Activated T-helper 9 cell treated with anti-CD3 and anti-CD28 coated beads, Interleukin-2, amount 50 U/mL, for 16 hours (primary cell): ENCODE measurements around the gene CYFIP2.
"Not testable (repeated sequence)": the region's sequence is repeated elsewhere in the genome, so short reads cannot be mapped to it uniquely, and the experiment has no call there.

ENCODE experiments used
- DNase-seq: peaks from one replicate; pipeline ENCODE4 v3.0.0-alpha.2; 2020; ENCODE audit warnings: low read depth

The CYFIP2 gene

DNA sequence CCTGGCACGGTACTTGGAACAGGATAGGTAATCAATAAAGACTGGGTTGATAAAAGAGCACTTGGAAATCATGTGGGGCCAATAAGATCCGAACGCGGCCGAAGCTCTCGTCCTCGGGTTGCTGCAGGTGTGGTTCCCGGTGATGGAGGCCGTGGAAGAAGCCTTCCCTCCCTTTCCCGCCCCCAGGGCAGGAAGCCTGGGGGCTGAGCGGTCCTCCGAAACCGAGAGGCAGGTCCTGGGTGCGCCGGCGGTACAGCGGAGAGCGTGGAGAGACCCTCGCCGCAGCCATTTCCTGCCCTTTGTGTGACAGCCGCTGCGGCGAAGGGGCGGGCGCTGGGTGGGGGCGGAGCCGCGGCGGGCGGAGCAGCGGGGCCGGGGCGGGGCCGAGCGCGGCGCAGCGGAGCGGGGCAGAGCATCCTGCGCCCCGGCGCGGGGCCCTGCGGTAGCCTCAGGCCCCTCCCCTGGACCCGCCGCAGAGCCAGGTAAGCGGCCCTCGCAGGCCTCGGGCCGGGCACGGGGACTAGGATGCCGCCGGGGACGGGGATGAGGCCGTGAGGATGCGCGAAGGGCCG is at the start of gene CYFIP2:
TSS of gene CYFIP2 (plus strand) at position 410 of the 572 bp plus-strand sequence. CDS start 19,239 bp downstream, outside the sequence.
- DNase-seq, result peak; percentile 79

DNA sequence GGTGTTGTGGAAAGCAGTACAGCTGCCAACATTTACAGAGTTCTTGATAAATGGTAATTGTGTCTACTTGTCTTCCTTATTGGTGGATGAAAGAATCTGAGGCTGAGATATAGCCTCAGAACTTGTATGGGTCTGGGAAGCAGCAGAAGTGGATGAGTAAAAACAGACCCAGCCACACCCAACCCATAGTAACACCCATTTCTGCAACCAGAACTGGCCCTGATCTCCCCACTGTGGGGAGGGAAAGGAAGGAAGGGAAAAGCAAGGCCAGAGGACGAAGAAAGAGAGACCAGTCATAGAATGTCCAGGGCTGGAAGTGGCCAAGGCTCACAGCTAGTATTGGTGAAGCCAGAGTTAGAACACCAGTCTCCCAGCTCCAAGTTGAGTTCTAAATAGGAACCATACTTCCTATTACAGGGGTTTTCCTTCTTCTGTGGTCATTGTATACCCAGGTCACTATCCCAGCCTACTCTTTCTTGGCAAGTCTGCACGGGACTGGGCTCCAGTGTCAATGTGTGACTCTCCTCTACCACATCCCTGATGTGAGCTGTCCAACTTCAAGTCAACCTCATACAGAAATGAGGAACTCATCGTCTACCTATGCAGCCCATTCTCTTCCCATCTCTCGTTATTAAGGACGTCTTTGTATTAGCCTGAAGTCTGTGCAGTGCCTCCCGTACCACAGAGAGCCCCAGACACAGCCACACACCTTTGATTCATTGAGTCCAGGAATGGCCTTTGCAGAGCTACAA is 49.4 kb upstream of the CYFIP2 start:
- no peak for DNase-seq

DNA sequence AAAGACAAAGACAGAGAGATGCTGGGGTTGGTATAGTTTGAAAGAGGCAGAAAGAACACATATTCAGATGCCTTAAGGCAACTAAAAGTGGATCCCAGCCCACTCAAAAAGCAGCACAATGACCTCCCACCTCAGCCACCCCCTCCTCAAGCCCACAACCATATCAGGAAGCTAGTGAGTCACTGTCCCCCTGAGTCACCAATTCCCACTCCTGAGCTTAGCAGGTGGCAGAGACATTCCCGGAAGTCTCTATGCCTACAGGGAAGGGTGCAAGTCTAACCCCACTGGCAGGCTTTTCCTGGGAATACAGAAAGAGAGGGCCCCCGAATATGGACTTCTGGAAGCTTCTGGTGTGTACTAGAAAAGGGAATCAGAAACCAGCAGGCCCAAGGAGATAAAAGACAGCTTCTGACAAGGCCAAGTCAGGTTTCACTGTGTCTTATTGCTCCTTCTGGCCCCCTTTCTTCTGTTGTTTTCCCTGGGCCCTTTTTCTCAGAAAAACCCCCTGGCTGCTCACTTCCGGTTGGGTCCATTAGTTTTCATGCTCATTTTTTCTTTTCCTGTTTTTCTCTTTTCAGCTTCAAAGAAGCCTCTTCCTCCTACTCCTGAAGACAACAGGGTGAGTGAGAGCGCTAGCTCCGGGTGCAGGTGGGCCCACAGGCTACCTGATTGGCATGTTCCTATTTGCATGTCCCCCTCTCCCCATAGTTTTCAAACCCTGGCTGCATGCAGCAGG is 48.5 kb upstream of the CYFIP2 start:
- peak; percentile 56 for DNase-seq

DNA sequence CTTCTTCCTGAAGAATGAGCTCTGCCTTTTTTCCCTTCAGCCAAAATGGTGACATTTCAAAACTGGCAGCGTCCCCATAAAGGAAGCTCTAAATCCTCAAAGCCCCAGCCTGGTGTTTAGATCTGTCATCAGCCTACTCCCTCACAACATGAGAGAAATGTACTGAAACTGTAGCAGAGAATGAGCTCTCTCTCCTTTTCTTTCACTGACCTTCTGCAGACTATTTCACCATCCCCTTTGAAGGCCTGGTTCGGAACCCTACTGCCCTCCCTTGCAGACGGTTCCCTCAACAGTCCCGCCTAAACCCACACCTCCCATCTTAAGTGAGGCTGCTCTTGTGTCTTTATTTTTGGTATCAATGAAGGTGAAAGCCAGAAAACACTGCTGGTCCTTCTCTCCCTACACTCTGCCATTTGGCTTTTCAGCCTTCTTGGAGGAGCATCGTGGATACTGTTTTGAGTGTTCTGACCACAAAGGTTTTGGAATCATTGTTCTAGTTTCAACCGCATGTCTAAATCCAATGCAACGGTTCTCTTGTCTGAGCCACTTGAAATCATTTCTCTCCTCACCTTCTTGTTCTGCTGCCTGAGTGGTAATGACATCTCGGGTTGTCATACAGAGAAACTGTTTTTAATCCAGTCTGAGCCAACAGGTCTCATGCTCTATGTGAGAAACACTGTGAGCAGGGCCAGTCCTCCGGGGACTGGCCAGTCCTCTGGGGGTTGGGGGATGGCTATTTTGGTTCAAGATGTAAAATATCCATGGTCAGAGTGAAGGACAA is 46.2 kb upstream of the CYFIP2 start:
- no peak for DNase-seq

DNA sequence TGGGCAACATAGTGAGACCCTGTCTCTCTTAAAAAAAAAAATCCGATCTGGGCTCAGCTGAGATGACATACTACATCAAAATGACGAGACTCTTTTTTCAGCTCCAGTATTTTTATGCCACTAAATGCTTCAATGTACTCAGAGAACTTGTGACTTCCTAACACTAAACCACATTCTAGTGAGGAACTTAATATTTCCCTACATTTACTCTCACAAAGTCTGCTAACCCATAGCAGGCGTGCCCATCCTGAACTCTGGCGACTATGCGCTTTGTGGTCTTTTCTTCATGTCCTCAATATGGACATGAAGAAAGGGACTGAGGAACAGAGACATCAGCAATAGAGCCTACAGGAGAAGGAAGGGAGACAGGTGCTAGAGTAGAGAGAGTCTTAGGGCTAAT is 44.0 kb upstream of the CYFIP2 start:
- no peak for DNase-seq

DNA sequence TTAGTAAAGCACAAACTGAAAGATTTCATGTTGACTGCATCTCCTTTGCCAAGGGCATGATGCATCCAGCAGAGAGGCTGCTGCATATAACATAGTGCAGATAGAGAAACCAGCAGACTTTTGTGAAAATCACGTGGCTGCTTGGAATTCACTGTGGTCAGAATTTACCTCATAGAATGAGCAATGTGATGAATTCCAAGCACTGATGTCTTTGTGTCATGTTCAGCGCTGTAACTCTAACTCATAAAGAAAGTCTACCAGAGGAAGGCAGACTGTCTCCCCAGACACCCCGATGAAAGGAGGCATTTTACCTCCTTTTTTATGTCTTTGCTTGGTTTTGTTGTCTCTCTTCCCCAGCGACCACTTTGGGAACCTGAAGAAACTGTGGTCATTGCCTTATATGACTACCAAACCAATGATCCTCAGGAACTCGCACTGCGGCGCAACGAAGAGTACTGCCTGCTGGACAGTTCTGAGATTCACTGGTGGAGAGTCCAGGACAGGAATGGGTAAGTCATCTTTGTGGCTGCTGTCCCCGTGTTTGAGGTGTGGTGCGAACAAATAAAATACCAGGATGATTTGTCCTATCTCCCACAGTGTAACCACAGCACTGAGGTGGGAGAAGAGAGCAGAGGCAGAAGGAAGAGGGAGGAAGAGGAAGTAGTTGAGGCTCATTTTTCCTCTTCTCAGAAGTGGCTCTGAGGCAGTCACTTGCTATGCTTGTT is 43.3 kb upstream of the CYFIP2 start:
- peak; percentile 52 for DNase-seq

DNA sequence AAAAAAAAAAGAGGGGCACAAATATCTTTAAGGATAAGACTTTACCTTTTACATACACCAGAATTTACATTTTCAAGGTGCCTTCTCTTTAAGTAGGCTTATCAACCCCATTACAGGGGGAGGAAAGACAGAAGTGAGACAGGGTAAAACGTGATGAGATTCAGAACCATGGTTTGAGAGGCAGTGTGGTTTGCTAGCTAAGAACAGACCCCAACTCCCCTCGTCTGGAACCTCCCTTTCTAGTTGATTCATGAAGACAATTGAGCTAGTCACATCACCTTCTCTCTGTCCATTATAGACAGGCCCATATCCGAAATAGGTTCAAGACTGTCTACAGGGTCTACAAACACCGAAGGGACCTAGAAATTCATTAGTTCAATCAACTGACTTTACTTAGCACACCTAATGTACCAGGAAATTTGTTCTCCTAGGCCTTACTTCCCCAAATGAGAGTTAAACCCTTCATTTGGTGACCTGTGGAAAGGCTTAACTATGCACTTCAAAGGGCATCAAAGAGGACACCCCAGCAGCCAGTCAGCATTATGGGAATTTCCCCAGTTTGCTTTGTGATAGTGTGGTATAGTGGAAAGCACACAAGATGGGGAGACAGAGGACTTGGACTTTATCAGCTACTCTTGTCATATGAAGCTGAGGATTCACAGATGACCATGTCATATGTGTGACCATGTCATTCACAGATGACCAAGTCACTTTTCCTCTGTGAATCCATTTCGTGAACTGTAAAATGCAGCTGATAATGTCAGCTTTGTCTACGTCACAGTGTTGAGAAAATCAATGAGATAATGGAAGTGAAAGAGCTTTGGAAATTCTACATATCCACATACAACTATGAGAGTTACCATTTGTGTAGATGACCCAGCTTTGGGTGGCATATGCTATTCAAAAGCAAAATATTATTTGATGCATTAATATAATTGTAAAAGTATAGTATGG is 40.2 kb upstream of the CYFIP2 start:
- DNase-seq, result no peak

DNA sequence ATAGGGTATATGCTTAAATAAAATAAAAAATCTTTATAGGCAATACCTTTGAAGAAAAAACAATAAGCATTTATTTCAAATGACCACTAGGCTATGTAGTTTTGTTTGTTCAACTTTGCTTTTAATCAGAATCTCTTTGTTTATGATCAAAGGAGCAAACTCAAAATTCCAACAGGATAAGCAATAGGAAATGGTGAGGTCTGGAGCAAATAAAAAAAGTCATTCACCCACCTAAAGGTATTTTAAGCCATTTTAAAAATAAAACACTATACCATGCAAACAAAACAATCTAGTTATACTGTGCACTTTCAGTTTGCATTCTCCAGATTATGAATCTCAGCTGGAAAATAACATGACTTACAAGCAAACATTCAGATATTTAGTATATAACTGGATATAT is 35.3 kb upstream of the CYFIP2 start:
- no peak for DNase-seq

DNA sequence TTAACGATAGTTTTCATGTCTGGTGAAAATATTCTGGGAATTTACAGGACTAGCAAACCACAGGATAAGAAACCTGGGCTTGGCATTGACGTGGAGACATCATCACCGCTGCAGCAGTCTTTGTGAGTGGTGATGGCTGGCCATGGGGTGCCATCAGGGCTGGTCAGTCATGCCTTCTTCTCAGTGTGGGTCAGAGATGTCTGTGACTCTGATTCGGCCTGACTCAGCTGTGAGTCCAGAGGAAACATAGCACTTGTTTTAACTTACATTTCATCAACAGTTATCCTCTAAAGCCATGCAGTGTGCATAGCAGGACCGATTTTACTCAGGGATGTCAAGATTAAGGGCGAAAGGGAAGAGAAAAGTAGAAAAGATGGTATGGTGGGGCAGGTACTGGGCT is 33.2 kb upstream of the CYFIP2 start:
- DNase-seq, result no peak

DNA sequence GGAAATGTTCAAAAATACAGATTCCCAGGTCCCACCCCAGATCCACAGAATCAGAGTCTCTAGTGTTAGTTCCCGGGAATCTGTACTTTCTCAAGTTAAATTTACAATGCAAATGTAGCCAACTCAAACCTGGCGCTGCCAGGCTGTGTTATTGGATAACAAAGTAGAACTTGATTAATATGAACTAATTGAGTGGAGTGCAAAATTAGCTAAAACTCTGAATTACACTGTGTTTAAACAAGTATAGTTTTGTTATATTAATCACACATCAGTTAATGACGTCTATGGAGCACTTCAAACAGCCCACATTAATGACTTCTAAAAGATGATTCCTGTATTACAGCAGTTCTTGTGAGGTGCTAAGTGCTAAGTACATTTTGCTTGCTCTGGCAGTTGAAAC is 32.4 kb upstream of the CYFIP2 start:
- DNase-seq, result no peak

DNA sequence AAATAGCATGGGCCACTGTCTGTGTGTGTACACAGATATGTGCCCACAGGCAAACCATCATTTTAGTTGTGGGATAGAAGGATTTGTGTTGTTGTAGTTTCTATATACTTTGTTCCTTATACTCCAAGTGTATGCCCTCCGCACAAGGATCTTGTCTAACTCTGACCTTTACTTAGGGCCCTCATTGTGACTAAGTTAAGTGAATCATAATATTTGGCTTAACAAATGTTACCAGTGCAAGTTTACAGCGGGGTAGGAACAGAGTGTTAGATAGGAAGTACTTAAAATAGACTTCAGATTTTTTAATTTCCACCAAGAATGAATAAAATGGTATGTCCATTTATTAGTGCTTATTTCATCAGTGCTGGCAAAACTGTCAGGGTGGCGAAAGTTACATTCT is 29.5 kb upstream of the CYFIP2 start:
- DNase-seq, result no peak

DNA sequence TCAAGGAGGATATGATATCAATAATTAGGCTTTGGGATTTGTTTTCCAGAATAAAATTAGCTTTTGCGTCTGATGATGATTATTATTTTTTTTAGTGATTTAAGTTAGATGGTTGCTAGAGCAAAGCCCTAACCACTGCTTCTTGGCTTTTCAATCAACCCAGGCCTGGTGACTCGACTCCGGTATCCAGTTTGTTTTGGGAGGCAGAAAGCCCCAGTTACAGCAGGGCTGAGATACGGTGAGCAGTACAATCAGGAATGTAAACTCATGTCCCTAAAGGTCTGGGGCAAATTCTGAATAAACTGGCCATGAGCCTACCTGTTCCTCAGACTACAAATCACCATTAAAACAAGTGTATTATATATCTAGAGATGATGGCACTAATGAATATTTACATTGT is 24.4 kb upstream of the CYFIP2 start:
- DNase-seq, result no peak

DNA sequence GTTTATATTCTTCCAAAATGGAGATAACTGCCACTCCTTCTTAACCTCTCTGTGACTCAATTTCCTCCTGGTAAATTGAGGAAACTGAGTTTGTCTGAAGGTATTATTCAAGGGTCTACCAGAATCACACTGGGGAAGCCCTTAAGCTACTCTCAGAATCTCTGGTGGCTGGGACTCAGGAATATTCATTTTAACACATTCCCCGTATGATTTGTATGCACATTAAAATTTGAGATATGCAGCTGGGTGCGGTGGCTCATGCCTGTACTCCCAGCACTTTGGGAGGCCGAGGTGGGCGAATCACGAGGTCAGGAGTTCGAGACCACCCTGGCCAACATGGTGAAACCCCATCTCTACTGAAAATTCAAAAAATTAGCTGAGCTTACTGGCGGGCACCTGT is 21.2 kb upstream of the CYFIP2 start:
- not testable (repeated sequence) for DNase-seq

DNA sequence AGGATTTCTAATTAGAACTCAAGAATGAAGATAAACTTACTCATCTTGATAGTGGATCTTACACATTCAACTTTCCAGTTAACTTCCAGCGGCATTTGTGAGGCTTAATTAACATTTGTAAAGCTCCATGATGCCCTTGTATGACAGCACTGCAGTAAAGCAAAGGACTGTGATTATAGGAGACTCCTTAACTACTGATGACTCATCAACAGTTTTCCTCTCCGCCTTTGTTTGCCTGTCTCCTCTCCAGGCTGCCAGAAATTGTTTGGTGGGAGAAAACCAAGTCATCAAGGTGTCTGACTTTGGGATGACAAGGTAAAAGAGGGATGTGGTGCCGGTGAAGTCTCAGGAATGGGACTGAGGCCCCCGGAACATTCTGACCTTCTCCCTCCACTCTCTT is 20.4 kb upstream of the CYFIP2 start:
- no peak for DNase-seq

DNA sequence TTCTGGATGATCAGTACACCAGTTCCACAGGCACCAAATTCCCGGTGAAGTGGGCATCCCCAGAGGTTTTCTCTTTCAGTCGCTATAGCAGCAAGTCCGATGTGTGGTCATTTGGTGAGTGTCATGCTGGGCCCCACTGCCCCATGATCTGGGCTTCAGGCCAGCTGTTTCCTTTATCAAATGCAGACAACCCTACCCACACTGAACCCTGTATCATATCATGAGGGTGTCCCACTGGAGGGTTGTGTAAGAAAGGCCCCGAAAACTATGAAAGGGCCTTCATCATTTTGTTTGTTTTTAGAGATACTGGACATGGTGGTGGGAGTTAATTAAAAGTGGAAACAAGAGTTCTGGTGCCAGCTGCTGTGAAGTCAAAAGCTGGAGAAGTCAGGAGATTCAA is 20.0 kb upstream of the CYFIP2 start:
- DNase-seq, result no peak

DNA sequence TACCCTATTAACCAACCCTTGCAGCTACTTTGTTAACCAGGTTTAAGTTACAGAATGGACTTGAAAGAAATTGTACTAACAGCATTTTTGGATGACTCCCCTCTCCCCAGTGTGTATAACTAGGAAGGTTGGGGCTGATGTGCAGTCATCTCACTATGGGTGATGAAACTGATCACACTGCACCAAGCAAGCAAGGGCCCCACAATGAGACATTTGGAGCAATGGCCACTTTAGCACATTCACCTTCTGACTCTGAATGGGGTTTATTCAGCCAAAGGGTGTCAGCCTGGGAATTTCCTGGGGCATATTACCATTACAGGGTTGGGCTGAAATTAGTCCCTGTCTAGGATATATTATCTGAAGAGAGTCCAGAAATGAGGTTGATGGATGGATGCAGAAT is 18.7 kb upstream of the CYFIP2 start:
- no peak for DNase-seq

DNA sequence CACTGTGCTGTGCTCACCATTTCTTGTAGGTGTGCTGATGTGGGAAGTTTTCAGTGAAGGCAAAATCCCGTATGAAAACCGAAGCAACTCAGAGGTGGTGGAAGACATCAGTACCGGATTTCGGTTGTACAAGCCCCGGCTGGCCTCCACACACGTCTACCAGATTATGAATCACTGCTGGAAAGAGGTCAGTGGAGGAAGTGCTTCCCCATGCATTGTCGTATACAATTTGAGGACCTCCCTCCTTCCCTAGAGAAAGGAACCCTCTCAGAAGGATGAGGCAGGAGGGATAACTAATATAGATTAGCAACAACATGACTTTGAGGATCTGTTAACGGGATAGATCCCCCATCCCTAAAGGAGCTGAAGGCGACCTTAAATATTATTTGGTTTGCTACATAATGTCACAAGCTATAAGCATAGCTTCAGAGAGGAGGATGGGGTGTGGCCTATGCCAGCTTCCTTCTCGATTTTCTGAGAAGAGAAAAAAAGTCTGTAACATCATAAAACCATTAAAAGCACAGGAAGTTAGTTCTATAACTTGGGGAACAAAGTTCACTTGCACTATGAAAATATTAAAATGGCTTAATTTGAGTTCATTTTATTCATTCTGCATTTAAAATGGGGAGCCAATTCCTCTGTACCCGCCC is 17.0 kb upstream of the CYFIP2 start:
- no peak for DNase-seq

DNA sequence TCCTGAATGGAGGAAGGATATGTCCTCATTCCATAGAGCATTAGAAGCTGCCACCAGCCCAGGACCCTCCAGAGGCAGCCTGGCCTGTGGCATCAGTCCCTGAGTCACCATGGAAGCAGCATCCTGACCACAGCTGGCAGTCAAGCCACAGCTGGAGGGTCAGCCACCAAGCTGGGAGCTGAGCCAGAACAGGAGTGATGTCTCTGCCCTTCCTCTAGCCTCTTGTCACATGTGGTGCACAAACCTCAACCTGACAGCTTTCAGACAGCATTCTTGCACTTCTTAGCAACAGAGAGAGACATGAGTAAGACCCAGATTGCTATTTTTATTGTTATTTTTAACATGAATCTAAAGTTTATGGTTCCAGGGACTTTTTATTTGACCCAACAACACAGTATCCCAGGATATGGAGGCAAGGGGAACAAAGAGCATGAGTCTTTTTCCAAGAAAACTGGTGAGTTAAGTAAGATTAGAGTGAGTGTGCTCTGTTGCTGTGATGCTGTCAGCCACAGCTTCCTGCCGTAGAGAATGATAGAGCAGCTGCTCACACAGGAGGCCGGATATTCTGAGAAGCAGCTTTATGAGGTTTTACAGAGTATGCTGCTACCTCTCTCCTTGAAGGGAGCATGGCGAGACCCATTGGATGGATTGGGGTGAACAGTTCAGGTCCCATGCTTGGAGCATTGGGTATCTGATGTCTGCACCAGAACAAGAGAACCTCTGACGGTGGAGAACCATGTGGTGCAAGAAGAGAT is 13.0 kb upstream of the CYFIP2 start:
- DNase-seq, result no peak

DNA sequence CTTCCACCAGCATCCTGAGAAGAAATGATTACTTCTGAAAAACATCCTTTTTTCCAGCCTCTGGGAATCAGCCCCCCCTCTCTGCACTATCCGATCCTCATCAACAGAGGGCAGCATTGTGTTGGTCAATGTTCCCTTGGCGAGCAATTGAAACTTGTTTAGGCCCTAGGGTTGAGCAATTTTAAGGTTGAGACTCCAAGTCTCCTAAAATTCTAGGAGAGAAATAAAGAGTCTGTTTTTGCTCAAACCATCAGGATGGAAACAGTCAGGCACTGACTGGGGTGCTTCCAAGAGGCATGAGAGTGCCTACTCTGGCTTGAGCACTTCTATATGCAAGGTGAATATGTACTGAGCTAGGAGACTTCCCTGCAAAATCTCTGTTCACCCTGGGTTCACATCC is 12.4 kb upstream of the CYFIP2 start:
- no peak for DNase-seq
